Retinal pigment epithelial cell (primary cell): Measurements from ENCODE around the gene SIGLEC1.

Experiments used
- DNase-seq: peaks from one replicate; pipeline ENCODE4 v3.0.0-alpha.2; 2010; ENCODE audit warnings: low read depth
- H3K4me3 ChIP-seq: 2 replicates; pipeline ENCODE4 v1.5.1; 2011; ENCODE audit warnings: mild to moderate bottlenecking, low read length, control low read depth, moderate library complexity
- CTCF ChIP-seq: conservative IDR thresholded peaks from 2 replicates; pipeline ENCODE4 v1.5.1; 2011; ENCODE audit warnings: low read depth, low read length, control low read depth, inconsistent platforms

The SIGLEC1 gene

GRCh38 chr20:3719046-3719445, 6.6 kb upstream of the SIGLEC1 start:
- DNase-seq = no peak
- TF ChIP-seq CTCF = no peak
- no peak overlapping the region for H3K4me3 ChIP-seq

GRCh38 chr20:3716195-3716834, 3.9 kb upstream of the SIGLEC1 start:
- TF ChIP-seq CTCF = peak; percentile 65
- no peak for DNase-seq
- no peak overlapping the region for H3K4me3 ChIP-seq

GRCh38 chr20:3714092-3714491, 1.7 kb upstream of the SIGLEC1 start:
- H3K4me3 ChIP-seq = no peak overlapping the region
- TF ChIP-seq CTCF = no peak
- DNase-seq = no peak

GRCh38 chr20:3711484-3711941, 887 bp downstream of the SIGLEC1 start:
- TF ChIP-seq CTCF = no peak
- no peak for DNase-seq

GRCh38 chr20:3710703-3711483, 1.5 kb downstream of the SIGLEC1 start:
- DNase-seq = no peak
- no peak overlapping the region for H3K4me3 ChIP-seq
- peak; percentile 90 for TF ChIP-seq CTCF

More at GRCh38 chr20:3711484-3711941, 887 bp downstream of the SIGLEC1 start:
- no peak overlapping the region for H3K4me3 ChIP-seq

- no peak for DNase-seq
- no peak overlapping the region for H3K4me3 ChIP-seq
- no peak for TF ChIP-seq CTCF
These were observed 2.4 kb downstream of the SIGLEC1 start for GRCh38 chr20:3710011-3710466.
